SH-SY5Y (cell line): ENCODE results near the gene PCDHGB3.

Experiments used
- GATA2 ChIP-seq: IDR thresholded peaks from 2 replicates; pipeline ENCODE4 v1.6.1; 2011; ENCODE audit warnings: mild to moderate bottlenecking, low read depth, low read length
- GATA3 ChIP-seq: IDR thresholded peaks from 2 replicates; pipeline ENCODE4 v1.6.1; 2011; ENCODE audit warnings: low read depth, mild to moderate bottlenecking, low read length, moderate library complexity

- no peak for TF ChIP-seq GATA2
- no peak for TF ChIP-seq GATA3
These were observed 51.4 kb downstream of the PCDHGB3 start for GRCh38 chr5:141421489-141421855.
